Keratinocyte (primary cell): Measurements from ENCODE around the gene ABCA7.

Experiments used
- EZH2 ChIP-seq: IDR thresholded peaks from one replicate; pipeline ENCODE4 v1.6.1; 2012; ENCODE audit warnings: inconsistent platforms, mild to moderate bottlenecking, low read length, moderate library complexity
- TF ChIP-seq, protein P1 (sequence below), 3 experiments: IDR thresholded peaks in 1 of 3; conservative IDR thresholded peaks in 1 of 3; optimal IDR thresholded peaks in 1 of 3; 2 replicates in 2 of 3; 3 replicates in 1 of 3; pipeline versions ENCODE3 to v1.5.1; 2011; ENCODE audit warnings: low read length in 3 of 3, mild to moderate bottlenecking in 3 of 3, moderate library complexity in 2 of 3, control low read depth in 1 of 3, inconsistent platforms in 1 of 3; ENCODE audit not compliant: insufficient read depth in 2 of 3; ENCODE audit errors: extremely low read depth in 1 of 3

DNA sequence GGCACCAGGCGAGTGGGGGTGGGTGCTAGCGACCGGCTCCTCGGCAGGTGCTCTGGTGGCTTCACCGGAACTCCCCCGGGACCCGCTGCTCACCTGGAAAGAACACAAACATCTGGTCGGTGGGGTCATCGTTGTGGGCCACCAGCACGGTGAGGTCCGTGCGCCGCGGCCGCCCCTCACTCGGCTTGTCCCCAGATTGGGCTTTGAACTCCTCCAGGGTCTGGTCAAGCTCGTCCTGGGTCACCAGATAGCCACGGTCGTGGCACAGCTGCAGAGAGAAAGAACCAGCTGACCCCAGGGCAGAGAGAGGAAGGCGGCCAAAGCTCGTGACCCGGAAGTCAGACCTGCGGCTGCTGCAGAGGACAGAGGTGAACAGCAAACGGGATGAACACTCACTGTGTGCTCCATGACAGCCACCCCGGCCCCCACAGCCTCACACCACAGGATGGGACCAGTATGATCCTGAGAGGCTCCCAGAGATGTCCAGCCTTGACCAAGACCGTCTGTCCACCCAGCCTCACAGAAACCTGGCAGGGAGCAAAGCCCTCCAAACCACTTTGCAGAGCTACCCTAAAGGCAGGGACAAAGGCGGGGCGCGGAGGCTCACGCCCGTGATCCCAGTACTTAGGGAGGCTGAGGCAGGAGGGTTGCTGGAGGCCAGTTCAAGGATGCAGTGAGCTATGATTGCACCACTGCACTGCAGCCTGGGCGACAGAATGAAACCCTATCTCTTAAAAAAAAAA, 54.1 kb downstream of the ABCA7 start:
- TF ChIP-seq, protein P1, sequence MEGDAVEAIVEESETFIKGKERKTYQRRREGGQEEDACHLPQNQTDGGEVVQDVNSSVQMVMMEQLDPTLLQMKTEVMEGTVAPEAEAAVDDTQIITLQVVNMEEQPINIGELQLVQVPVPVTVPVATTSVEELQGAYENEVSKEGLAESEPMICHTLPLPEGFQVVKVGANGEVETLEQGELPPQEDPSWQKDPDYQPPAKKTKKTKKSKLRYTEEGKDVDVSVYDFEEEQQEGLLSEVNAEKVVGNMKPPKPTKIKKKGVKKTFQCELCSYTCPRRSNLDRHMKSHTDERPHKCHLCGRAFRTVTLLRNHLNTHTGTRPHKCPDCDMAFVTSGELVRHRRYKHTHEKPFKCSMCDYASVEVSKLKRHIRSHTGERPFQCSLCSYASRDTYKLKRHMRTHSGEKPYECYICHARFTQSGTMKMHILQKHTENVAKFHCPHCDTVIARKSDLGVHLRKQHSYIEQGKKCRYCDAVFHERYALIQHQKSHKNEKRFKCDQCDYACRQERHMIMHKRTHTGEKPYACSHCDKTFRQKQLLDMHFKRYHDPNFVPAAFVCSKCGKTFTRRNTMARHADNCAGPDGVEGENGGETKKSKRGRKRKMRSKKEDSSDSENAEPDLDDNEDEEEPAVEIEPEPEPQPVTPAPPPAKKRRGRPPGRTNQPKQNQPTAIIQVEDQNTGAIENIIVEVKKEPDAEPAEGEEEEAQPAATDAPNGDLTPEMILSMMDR (optimal IDR thresholded peaks at IDR 0.05 in 1 of 3, IDR thresholded peaks at IDR 0.05 in 1 of 3, conservative IDR thresholded peaks at IDR 0.05 in 1 of 3; ENCODE audit: extremely low read depth in 1 of 3, insufficient read depth in 2 of 3, low read length in 3 of 3) = no peak
- TF ChIP-seq EZH2 = no peak
